ENCODE data around the gene FSTL3. TPM values are rescaled to one million over a fixed set of nuclear protein-coding genes. Genes with fewer than 3 reads are reported as not detected.

FSTL3 gene
- total RNA-seq, 5 donors from 2014 or later (not counting 1 experiment from before 2014, with no cell fraction given), result 2.0 to 5.3 (median 4.1) TPM

DNA sequence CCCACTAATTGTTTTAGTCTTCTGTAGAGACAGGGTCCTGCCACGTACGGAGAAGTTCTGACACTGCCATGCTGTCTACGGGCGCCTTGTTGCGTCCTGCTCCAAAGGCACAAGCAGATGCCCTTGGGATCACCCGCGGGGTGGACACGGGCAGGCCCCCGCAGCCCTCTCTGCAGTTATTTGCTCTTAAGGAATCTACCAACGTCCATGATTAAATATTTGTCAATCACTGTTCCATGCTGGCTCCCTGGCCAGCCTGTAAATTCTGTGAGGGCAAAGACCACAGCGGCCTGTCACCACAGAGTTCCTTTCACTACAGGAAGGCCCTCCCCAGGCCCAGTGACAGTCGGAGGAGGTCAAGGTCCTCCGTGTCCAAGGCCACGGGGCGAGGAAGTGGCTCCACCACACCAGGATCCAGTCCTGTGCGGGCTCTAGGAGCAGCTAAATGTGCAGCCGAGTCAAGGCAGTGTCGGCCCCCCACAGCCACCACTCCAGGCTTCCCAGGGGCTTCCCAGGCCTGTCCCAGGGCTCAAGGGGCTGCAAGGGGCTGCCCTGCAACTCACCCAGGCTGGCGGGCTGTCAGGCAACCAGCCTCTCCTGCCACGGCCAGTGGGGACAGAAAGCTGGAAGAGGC, 15.3 kb upstream of the FSTL3 start:
- ATAC-seq (replicated peaks in 1 of 4) (no peak), DNase-seq (no peak)
- Histone ChIP-seq H3K27ac (ENCODE audit: low read length) (peak overlapping the region; percentile 98), H3K9me3 (no peaks in the 10 kb centered on the region), H3K36me3 (ENCODE audit: control insufficient read depth in 2 of 2, extremely low read depth in 1 of 2, insufficient read depth in 1 of 2, low read length in 1 of 2) (peaks cover 5 to 21% of the 10 kb centered on the region in 2 donors), H3K4me1 (ENCODE audit: control insufficient read depth in 1 of 2, extremely low read depth in 1 of 2, insufficient read depth in 2 of 2, low read length in 2 of 2) (peaks cover 12 to 83% of the 10 kb centered on the region in 2 experiments), H3K4me3 (ENCODE audit: control insufficient read depth in 1 of 2, extremely low read depth in 1 of 2, low read length in 1 of 2) (peak overlapping the region; percentile 86 to 87), H3K27me3 (replicated peaks in 1 of 2; ENCODE audit: control insufficient read depth in 2 of 2, extremely low read depth in 1 of 2, insufficient read depth in 2 of 2, low read length in 1 of 2) (no peaks in the 10 kb centered on the region)
- Mint-ChIP-seq H3K27ac (peak overlapping the region; percentile 97), H3K4me1 (peaks cover 51 to 65% (median 54%) of the 10 kb centered on the region in 3 donors), H3K4me3 (peak overlapping the region; percentile 95 to 98 (median 96)), H3K9me3 (no peaks in the 10 kb centered on the region), H3K36me3 (peaks cover 2% of the 10 kb centered on the region), H3K27me3 (no peaks in the 10 kb centered on the region)
- WGBS (ENCODE audit: insufficient coverage), result under 1% methylated on average over 15 of the region's 20 CpGs
- ChIA-PET POLR2A (interaction anchor here (0.9 kb wide), 2 partner anchors 20 to 35 kb away, joined by 3 to 8 read pairs; no protein-coding TSS in a partner anchor), CTCF (interaction anchor here in 1 of 2 donors (1.6 kb wide), 1 partner anchor 74 kb away, joined by 3 read pairs; no protein-coding TSS in a partner anchor)

GRCh38 chr19:661427-662196, 14.6 kb upstream of the FSTL3 start:
- 0% methylated on average over 23 of the region's 31 CpGs for WGBS (ENCODE audit: insufficient coverage)
- Histone ChIP-seq H3K4me3 (ENCODE audit: control insufficient read depth in 1 of 2, extremely low read depth in 1 of 2, low read length in 1 of 2) (peak overlapping the region; percentile 86 to 87), H3K27ac (ENCODE audit: low read length) (peak overlapping the region; percentile 98), H3K36me3 (ENCODE audit: control insufficient read depth in 2 of 2, extremely low read depth in 1 of 2, insufficient read depth in 1 of 2, low read length in 1 of 2) (peaks cover 5 to 19% of the 10 kb centered on the region in 2 donors), H3K4me1 (ENCODE audit: control insufficient read depth in 1 of 2, extremely low read depth in 1 of 2, insufficient read depth in 2 of 2, low read length in 2 of 2) (peaks cover 12 to 76% of the 10 kb centered on the region in 2 experiments), H3K9me3 (no peaks in the 10 kb centered on the region), H3K27me3 (replicated peaks in 1 of 2; ENCODE audit: control insufficient read depth in 2 of 2, extremely low read depth in 1 of 2, insufficient read depth in 2 of 2, low read length in 1 of 2) (no peaks in the 10 kb centered on the region)
- DNase-seq, result peak; percentile 48 to 81 (median 61)
- no peaks in the 10 kb centered on the region for H3K9me3 Mint-ChIP-seq
- ATAC-seq (replicated peaks in 1 of 4), result peak; percentile 39 to 58 (median 52)
- peaks cover 46 to 58% (median 47%) of the 10 kb centered on the region in 3 donors for H3K4me1 Mint-ChIP-seq
- no peaks in the 10 kb centered on the region for H3K27me3 Mint-ChIP-seq
- peak overlapping the region; percentile 97 for H3K27ac Mint-ChIP-seq
- peaks cover 2% of the 10 kb centered on the region for H3K36me3 Mint-ChIP-seq
- CTCF ChIA-PET, result no interaction called here
- H3K4me3 Mint-ChIP-seq, result peak overlapping the region; percentile 95 to 98 (median 96)
- POLR2A ChIA-PET, result no interaction called here

DNA sequence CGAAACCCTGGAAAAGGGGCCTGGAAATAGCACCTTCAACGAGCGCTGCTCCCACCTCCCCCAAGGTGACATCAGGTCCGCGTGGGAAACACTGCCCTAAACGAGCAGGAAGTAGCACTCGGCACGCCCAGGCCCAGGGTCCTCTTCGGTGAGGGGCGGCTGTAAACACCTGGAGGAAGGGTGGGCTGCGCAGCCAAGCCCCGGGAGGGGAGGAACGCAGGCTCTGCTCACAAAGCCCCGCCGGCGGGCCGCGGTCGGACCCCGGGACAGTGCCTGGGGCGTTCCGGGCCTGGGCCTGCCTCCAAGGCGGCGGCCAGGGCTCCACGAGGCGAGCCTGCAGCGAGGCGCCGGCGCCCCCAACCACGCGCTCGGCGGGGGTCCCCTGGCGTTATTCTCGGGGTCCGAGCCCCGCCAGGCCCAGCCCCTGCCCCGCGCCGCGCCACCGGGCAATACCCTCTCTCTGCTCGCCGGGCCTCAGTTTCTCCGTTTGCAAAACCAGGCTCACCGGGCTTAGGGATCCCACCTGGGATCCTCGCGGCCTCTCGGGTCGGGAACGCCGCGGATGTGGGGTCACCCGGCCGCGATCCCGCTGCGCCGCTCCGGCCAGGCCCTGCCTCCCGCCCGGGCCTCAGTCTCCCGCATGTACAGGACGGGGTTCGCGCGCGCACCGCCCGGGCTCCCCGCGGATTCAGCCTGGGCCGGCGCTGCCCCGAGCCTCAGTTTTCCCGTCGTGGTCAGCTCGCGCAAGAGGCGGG, 13.8 kb upstream of the FSTL3 start:
- H3K27me3 Mint-ChIP-seq, result no peaks in the 10 kb centered on the region
- Histone ChIP-seq H3K9me3 (no peaks in the 10 kb centered on the region), H3K36me3 (ENCODE audit: control insufficient read depth in 2 of 2, extremely low read depth in 1 of 2, insufficient read depth in 1 of 2, low read length in 1 of 2) (peaks cover 5 to 15% of the 10 kb centered on the region in 2 donors), H3K4me1 (ENCODE audit: control insufficient read depth in 1 of 2, extremely low read depth in 1 of 2, insufficient read depth in 2 of 2, low read length in 2 of 2) (peaks cover 12 to 69% of the 10 kb centered on the region in 2 experiments), H3K4me3 (ENCODE audit: control insufficient read depth in 1 of 2, extremely low read depth in 1 of 2, low read length in 1 of 2) (peak overlapping the region; percentile 86 to 87), H3K27ac (ENCODE audit: low read length) (peak overlapping the region; percentile 98), H3K27me3 (replicated peaks in 1 of 2; ENCODE audit: control insufficient read depth in 2 of 2, extremely low read depth in 1 of 2, insufficient read depth in 2 of 2, low read length in 1 of 2) (peaks cover 0 to 1% of the 10 kb centered on the region in 2 experiments)
- ChIA-PET CTCF (interaction anchor here in 1 of 2 donors (0.6 to 0.7 kb wide), 4 partner anchors 26 to 763 kb away, joined by 3 to 5 read pairs (median 4); partner anchors contain the start of gene BSG), POLR2A (no interaction called here)
- H3K27ac Mint-ChIP-seq, result peak overlapping the region; percentile 97
- DNase-seq (peak; percentile 50 to 80 (median 66)), ATAC-seq (replicated peaks in 1 of 4) (peak; percentile 27 to 45 (median 37))
- H3K4me1 Mint-ChIP-seq, result peaks cover 40 to 51% (median 47%) of the 10 kb centered on the region in 3 donors
- H3K9me3 Mint-ChIP-seq, result no peaks in the 10 kb centered on the region
- peak overlapping the region; percentile 95 to 98 (median 96) for H3K4me3 Mint-ChIP-seq
- peaks cover 2% of the 10 kb centered on the region for H3K36me3 Mint-ChIP-seq
- 0% methylated on average over 77 of the region's 81 CpGs for WGBS (ENCODE audit: insufficient coverage)

DNA sequence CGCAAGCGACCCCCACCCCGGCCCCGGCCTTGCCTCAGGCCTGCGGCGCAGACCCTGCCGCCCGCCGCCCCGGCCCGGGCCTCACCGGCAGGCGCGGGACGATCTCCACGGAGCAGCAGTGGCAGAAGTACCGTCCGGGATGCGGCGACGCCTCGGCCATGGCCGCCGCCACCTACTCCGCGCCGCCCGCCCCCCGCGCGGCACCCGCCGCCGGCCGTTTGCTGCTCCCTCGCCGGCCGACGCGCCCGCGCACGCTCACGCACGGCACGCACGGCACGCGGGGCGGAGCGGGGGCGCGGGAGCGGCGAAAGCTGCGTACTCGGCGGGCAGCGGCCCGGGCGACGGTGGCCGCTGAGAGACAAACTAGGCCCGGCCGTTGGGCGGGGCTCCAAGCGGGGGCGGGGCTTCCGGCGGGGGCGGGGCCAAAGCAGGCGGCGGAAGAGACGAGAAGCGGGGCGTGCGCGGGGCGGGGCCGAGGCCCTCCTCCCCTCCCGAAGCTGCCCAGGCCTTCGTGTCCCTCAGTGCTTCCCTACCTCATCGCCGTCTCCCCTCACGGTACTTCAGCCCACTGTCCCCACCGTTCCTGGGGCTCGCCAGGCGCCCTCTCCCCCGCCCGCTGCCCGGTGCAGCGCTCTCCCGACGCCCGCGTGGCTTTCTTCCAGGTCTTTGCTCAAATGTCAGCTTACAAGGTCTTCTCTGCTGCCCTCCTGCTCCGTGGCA, 13.1 kb upstream of the FSTL3 start, which contains the start of gene RNF126:
Gene RNF126, minus strand, starts transcription at position 253 of the 720 bp plus-strand sequence. Its CDS starts 93 bp downstream, at position 160.
- Histone ChIP-seq H3K4me3 (ENCODE audit: control insufficient read depth in 1 of 2, extremely low read depth in 1 of 2, low read length in 1 of 2) (peak within 1 kb of the TSS; percentile 86 to 87), H3K27me3 (replicated peaks in 1 of 2; ENCODE audit: control insufficient read depth in 2 of 2, extremely low read depth in 1 of 2, insufficient read depth in 2 of 2, low read length in 1 of 2) (peaks cover 0 to 4% of the 10 kb centered on the region in 2 experiments)
- peak within 1 kb of the TSS; percentile 95 to 98 (median 96) for H3K4me3 Mint-ChIP-seq

DNA sequence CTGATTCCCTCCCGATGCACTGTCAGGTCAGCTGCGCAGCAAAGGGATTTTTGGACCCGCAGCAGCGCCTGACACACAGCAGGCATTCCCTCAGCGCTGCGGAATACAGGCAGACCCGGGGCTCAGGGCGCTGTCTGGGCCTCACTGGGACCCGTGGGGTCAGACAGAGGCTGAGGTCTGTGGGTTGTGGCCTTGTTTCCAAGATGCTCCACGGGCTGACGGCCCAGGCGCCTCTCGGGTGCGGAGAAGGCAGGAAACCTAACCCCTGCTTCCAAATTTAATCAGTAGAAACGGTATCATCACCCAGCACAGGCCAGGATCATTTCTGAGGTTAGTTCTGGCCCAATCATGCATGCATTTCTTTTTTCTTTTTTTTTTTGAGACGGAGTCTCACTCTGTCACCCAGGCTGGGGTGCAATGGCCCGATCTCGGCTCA, 12.5 kb upstream of the FSTL3 start:
- ChIA-PET POLR2A (interaction anchor here in 1 of 2 donors (0.8 kb wide), 1 partner anchor 80 kb away, joined by 4 read pairs; no protein-coding TSS in a partner anchor), CTCF (interaction anchor here in 1 of 2 donors (0.6 kb wide), 1 partner anchor 133 kb away, joined by 3 read pairs; the partner anchor contains the start of gene PTBP1)
- Histone ChIP-seq H3K4me3 (ENCODE audit: control insufficient read depth in 1 of 2, extremely low read depth in 1 of 2, low read length in 1 of 2) (peak overlapping the region; percentile 33 to 46), H3K9me3 (no peaks in the 10 kb centered on the region), H3K4me1 (ENCODE audit: control insufficient read depth in 1 of 2, extremely low read depth in 1 of 2, insufficient read depth in 2 of 2, low read length in 2 of 2) (peaks cover 12 to 55% of the 10 kb centered on the region in 2 experiments), H3K27me3 (replicated peaks in 1 of 2; ENCODE audit: control insufficient read depth in 2 of 2, extremely low read depth in 1 of 2, insufficient read depth in 2 of 2, low read length in 1 of 2) (peaks cover 0 to 4% of the 10 kb centered on the region in 2 experiments), H3K36me3 (ENCODE audit: control insufficient read depth in 2 of 2, extremely low read depth in 1 of 2, insufficient read depth in 1 of 2, low read length in 1 of 2) (peaks cover 0 to 2% of the 10 kb centered on the region in 2 donors), H3K27ac (ENCODE audit: low read length) (peak overlapping the region; percentile 87)
- H3K4me1 Mint-ChIP-seq, result peaks cover 33 to 47% (median 40%) of the 10 kb centered on the region in 3 donors
- peaks cover 2% of the 10 kb centered on the region for H3K36me3 Mint-ChIP-seq
- peak overlapping the region; percentile 73 to 98 (median 75) for H3K4me3 Mint-ChIP-seq
- peak overlapping the region; percentile 89 to 91 for H3K27ac Mint-ChIP-seq
- H3K27me3 Mint-ChIP-seq, result no peaks in the 10 kb centered on the region
- 57% methylated on average over 15 of the region's 18 CpGs for WGBS (ENCODE audit: insufficient coverage)
- ATAC-seq (replicated peaks in 1 of 4) (no peak), DNase-seq (no peak)
- no peaks in the 10 kb centered on the region for H3K9me3 Mint-ChIP-seq

More for the DNA sequence above, 13.1 kb upstream of the FSTL3 start, which contains the start of gene RNF126:
- Mint-ChIP-seq H3K4me1 (peaks cover 35 to 47% (median 46%) of the 10 kb centered on the region in 3 donors), H3K36me3 (peaks cover 2% of the 10 kb centered on the region), H3K27ac (peak within 1 kb of the TSS; percentile 97), H3K9me3 (no peaks in the 10 kb centered on the region), H3K27me3 (no peaks in the 10 kb centered on the region)
- peak within 1 kb of the TSS; percentile 98 for H3K27ac ChIP-seq (ENCODE audit: low read length)
- peak; percentile 51 to 71 (median 59) for ATAC-seq (replicated peaks in 1 of 4)
- CTCF ChIA-PET, result interaction anchor here in 1 of 2 donors (0.6 to 0.7 kb wide), 5 partner anchors 27 to 762 kb away, joined by 3 to 5 read pairs (median 3); partner anchors contain the start of genes BSG and PTBP1
- POLR2A ChIA-PET, result interaction anchor here in 1 of 2 donors (0.8 kb wide), 1 partner anchor 80 kb away, joined by 4 read pairs; no protein-coding TSS in a partner anchor
- no peaks in the 10 kb centered on the region for H3K9me3 ChIP-seq
- peak; percentile 82 to 97 (median 92) for DNase-seq
- WGBS (ENCODE audit: insufficient coverage), result under 1% methylated on average over 93 of the region's 97 CpGs
- peaks cover 12 to 61% of the 10 kb centered on the region in 2 experiments for H3K4me1 ChIP-seq (ENCODE audit: control insufficient read depth in 1 of 2, extremely low read depth in 1 of 2, insufficient read depth in 2 of 2, low read length in 2 of 2)
- peaks cover 0 to 7% of the 10 kb centered on the region in 2 donors for H3K36me3 ChIP-seq (ENCODE audit: control insufficient read depth in 2 of 2, extremely low read depth in 1 of 2, insufficient read depth in 1 of 2, low read length in 1 of 2)

All from T-cell (primary cell).